A549 (cell line): Measurements from ENCODE around the gene CDC42EP5.

Experiments used
- REST ChIP-seq: fragments of 200-600 bp; sonication (generic); IDR thresholded peaks from 2 replicates; pipeline ENCODE4 v1.6.1; 2016; ENCODE audit warnings: antibody characterized with exemption, mild to moderate bottlenecking, moderate library complexity
- TF ChIP-seq, protein P1 (sequence below): fragments of >200 bp; sonication (Bioruptor Twin); formaldehyde crosslinking; IDR thresholded peaks from 3 replicates; pipeline ENCODE4 v1.5.1; 2016

GRCh38 chr19:54521860-54522513 is 48.9 kb upstream of the CDC42EP5 start:
- TF ChIP-seq, protein P1, sequence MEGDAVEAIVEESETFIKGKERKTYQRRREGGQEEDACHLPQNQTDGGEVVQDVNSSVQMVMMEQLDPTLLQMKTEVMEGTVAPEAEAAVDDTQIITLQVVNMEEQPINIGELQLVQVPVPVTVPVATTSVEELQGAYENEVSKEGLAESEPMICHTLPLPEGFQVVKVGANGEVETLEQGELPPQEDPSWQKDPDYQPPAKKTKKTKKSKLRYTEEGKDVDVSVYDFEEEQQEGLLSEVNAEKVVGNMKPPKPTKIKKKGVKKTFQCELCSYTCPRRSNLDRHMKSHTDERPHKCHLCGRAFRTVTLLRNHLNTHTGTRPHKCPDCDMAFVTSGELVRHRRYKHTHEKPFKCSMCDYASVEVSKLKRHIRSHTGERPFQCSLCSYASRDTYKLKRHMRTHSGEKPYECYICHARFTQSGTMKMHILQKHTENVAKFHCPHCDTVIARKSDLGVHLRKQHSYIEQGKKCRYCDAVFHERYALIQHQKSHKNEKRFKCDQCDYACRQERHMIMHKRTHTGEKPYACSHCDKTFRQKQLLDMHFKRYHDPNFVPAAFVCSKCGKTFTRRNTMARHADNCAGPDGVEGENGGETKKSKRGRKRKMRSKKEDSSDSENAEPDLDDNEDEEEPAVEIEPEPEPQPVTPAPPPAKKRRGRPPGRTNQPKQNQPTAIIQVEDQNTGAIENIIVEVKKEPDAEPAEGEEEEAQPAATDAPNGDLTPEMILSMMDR: no peak
- no peak for TF ChIP-seq REST
